IMR-90 (cell line): Measurements from ENCODE around the gene NHLH2. TPM values are rescaled to one million over a fixed set of nuclear protein-coding genes. Genes with fewer than 3 reads are reported as not detected.

Experiments
- ATAC-seq: fragments of 200-7000 bp; cut with Tn5 transposase; 2 replicates; pipeline ENCODE4 v1.9.1; 2020; ENCODE audit warnings: low read depth, mild to moderate bottlenecking, moderate library complexity
- BruUV-seq: library from RNA; stranded (reverse); fragments of 400-500 nt; replicated peaks from 2 replicates; lab custom pipeline; 2021; lab: Mats Ljungman, UMichigan
- CTCF ChIA-PET: fragments of 300-600 bp; formaldehyde crosslinking; extraction: SDS; loops from one replicate; lab custom pipeline; 2021; ENCODE audit warnings: antibody characterized with exemption; lab: Yijun Ruan, JAX
- POLR2A ChIA-PET: fragments of 300-600 bp; sonication (Branson Sonifier 250); formaldehyde crosslinking; loops from one replicate; lab custom pipeline; 2022; ENCODE audit warnings: antibody characterized with exemption; ENCODE audit not compliant: unreplicated experiment; lab: Charles Lee
- DNase-seq: peaks from one replicate; pipeline ENCODE4 v3.0.0; 2013
- H2AFZ ChIP-seq: replicated peaks from 2 replicates; pipeline ENCODE3; 2013; ENCODE audit warnings: low read length, mild to moderate bottlenecking; ENCODE audit not compliant: poor library complexity
- H2AK5ac ChIP-seq: 2 replicates; pipeline ENCODE4 v1.6.1; 2013; ENCODE audit warnings: low read depth, low read length, inconsistent platforms
- H2AK9ac ChIP-seq: replicated peaks from 2 replicates; pipeline ENCODE3; 2013; ENCODE audit warnings: mild to moderate bottlenecking, low read depth, low read length, moderate library complexity; ENCODE audit not compliant: poor library complexity
- H2BK120ac ChIP-seq: 2 replicates; pipeline ENCODE4 v1.6.1; 2013; ENCODE audit warnings: low read depth, low read length, inconsistent platforms
- H2BK15ac ChIP-seq: 3 replicates; pipeline ENCODE4 v1.6.1; 2013; ENCODE audit warnings: low read depth, low read length, inconsistent platforms
- H2BK20ac ChIP-seq: 2 replicates; pipeline ENCODE4 v1.6.1; 2013; ENCODE audit warnings: low read depth, mild to moderate bottlenecking, inconsistent platforms, low read length, moderate library complexity
- H2BK5ac ChIP-seq: 2 replicates; pipeline ENCODE4 v1.6.1; 2013; ENCODE audit warnings: mild to moderate bottlenecking, low read depth, low read length, inconsistent platforms; ENCODE audit not compliant: poor library complexity, severe bottlenecking
- H3K14ac ChIP-seq: replicated peaks from 2 replicates; pipeline ENCODE4 v1.6.1; 2013; ENCODE audit warnings: low read depth, low read length, inconsistent platforms
- H3K18ac ChIP-seq: 2 replicates; pipeline ENCODE4 v1.6.1; 2013; ENCODE audit warnings: low read depth, low read length, control low read depth
- H3K23ac ChIP-seq: 2 replicates; pipeline ENCODE4 v1.6.1; 2013; ENCODE audit warnings: low read depth, low read length, inconsistent platforms
- H3K27ac ChIP-seq: 2 replicates; pipeline ENCODE4 v1.5.1; 2013; ENCODE audit warnings: mild to moderate bottlenecking, control low read depth, low read length; ENCODE audit not compliant: insufficient read depth
- H3K27me3 ChIP-seq: 2 replicates; pipeline ENCODE4 v1.6.1; 2013; ENCODE audit warnings: low read length; ENCODE audit not compliant: control insufficient read depth, insufficient read depth
- H3K36me3 ChIP-seq: 2 replicates; pipeline ENCODE4 v1.6.1; 2013; ENCODE audit warnings: low read length, mixed read lengths; ENCODE audit not compliant: control insufficient read depth, insufficient read depth
- H3K4ac ChIP-seq: 2 replicates; pipeline ENCODE4 v1.6.1; 2013; ENCODE audit warnings: low read depth, low read length, inconsistent platforms
- H3K4me1 ChIP-seq: 2 replicates; pipeline ENCODE4 v1.6.1; 2013; ENCODE audit warnings: low read length, mixed read lengths; ENCODE audit not compliant: control insufficient read depth, insufficient read depth
- H3K4me2 ChIP-seq: 2 replicates; pipeline ENCODE4 v1.6.1; 2013; ENCODE audit warnings: low read depth, mild to moderate bottlenecking, control low read depth, low read length, moderate library complexity
- H3K4me3 ChIP-seq: 2 replicates; pipeline ENCODE4 v1.5.1; 2013; ENCODE audit warnings: low read depth, mild to moderate bottlenecking, control low read depth, low read length, moderate library complexity; ENCODE audit not compliant: insufficient read depth
- H3K56ac ChIP-seq: 2 replicates; pipeline ENCODE4 v1.6.1; 2013; ENCODE audit warnings: low read length, inconsistent platforms; ENCODE audit not compliant: insufficient read depth; ENCODE audit errors: extremely low read depth
- H3K79me1 ChIP-seq, 2 experiments: 2 replicates each; pipeline ENCODE4 v1.6.1; 2013; ENCODE audit warnings: low read length in 2 of 2, inconsistent platforms in 1 of 2, low read depth in 1 of 2
- H3K9ac ChIP-seq: 2 replicates; pipeline ENCODE4 v1.6.1; 2013; ENCODE audit warnings: low read depth, low read length, control low read depth
- H3K9me1 ChIP-seq: 2 replicates; pipeline ENCODE4 v1.6.1; 2013; ENCODE audit warnings: low read length, inconsistent platforms; ENCODE audit not compliant: insufficient read depth
- H3K9me3 ChIP-seq: 2 replicates; pipeline ENCODE4 v1.6.1; 2013; ENCODE audit warnings: low read length; ENCODE audit not compliant: control insufficient read depth, insufficient read depth
- H4K20me1 ChIP-seq: 2 replicates; pipeline ENCODE4 v1.6.1; 2013; ENCODE audit warnings: low read length, inconsistent platforms; ENCODE audit not compliant: insufficient read depth
- H4K5ac ChIP-seq: 2 replicates; pipeline ENCODE4 v1.6.1; 2013; ENCODE audit warnings: mild to moderate bottlenecking, low read depth, low read length, control low read depth
- H4K8ac ChIP-seq, 2 experiments: 2 replicates each; pipeline ENCODE4 v1.6.1; 2013; ENCODE audit warnings: low read depth in 2 of 2, low read length in 2 of 2, control low read depth in 1 of 2, inconsistent platforms in 1 of 2
- H4K91ac ChIP-seq: 2 replicates; pipeline ENCODE4 v1.6.1; 2013; ENCODE audit warnings: low read depth, low read length, inconsistent platforms; ENCODE audit not compliant: insufficient read depth
- BHLHE40 ChIP-seq: fragments of 150-350 bp; IDR thresholded peaks from 2 replicates; pipeline ENCODE4 v1.6.1; 2016; ENCODE audit warnings: mild to moderate bottlenecking, low read depth, low read length
- MXI1 ChIP-seq: IDR thresholded peaks from 2 replicates; pipeline ENCODE4 v1.6.1; 2012; ENCODE audit warnings: low read depth, mild to moderate bottlenecking, low read length, moderate library complexity, borderline replicate concordance
- RCOR1 ChIP-seq: IDR thresholded peaks from 2 replicates; pipeline ENCODE4 v1.6.1; 2012; ENCODE audit warnings: mild to moderate bottlenecking, low read length, improper control_type of control experiment; ENCODE audit not compliant: insufficient replicate concordance
- WGBS, 2 experiments: methylation state at CpG; one replicate each; pipeline versions ENCODE4 v1.1.5 to v1.1.7; 2013; ENCODE audit warnings: missing lambda C conversion rate in 2 of 2; ENCODE audit not compliant: insufficient read length in 1 of 2; ENCODE audit errors: extremely low coverage in 2 of 2; 5-methylcytosine and 5-hydroxymethylcytosine counted together
- dilution Hi-C: fragments of 300-500 bp; cut with HindIII; formaldehyde crosslinking; loops from one replicate; pipeline ENCODE4 v1.14.3; 2018; ENCODE audit warnings: low sequenced_read_pairs; ENCODE audit not compliant: unreplicated experiment
- in situ Hi-C: fragments of 300-500 bp; cut with MboI; formaldehyde crosslinking; loops from 3 replicates; pipeline ENCODE4 v1.14.3; 2019; ENCODE audit warnings: low sequenced_read_pairs, inconsistent platforms, mixed read lengths
- intact Hi-C: fragments of 100-400 bp; cut with micrococcal nuclease; formaldehyde crosslinking; loops from 2 replicates; pipeline ENCODE4 v1.10.0; 2022
- polyA plus RNA-seq, 3 experiments: library from polyadenylated mRNA; depleted of rRNA; stranded (reverse); fragments of >200 nt; gene quantifications; 2 replicates each; pipeline ENCODE4 v1.2.3, GENCODE V29; 2012; ENCODE audit warnings: low replicate concordance in 1 of 3
- total RNA-seq: library from RNA; depleted of rRNA; stranded (reverse); fragments of >200 nt; gene quantifications from 2 replicates; pipeline ENCODE4 v1.2.3, GENCODE V29; 2012
- TF ChIP-seq, protein P1 (sequence below): fragments of 150-350 bp; IDR thresholded peaks from 2 replicates; pipeline ENCODE4 v1.6.1; 2016; ENCODE audit warnings: low read depth, mild to moderate bottlenecking, low read length, moderate library complexity, borderline replicate concordance

The NHLH2 gene
- total and polyA plus RNA-seq, 2 of the 4 experiments (the other 2 are of a cell fraction), result not detected

- H3K9me3 ChIP-seq, result no peaks in the 10 kb centered on the region
- no peak overlapping the region for H4K91ac ChIP-seq
- no peak overlapping the region for H3K14ac ChIP-seq
- no peak overlapping the region for H3K4me2 ChIP-seq
- intact Hi-C loops (no loop called here), dilution Hi-C loops (no loop called here), in situ Hi-C loops (no loop called here)
- H3K27ac ChIP-seq, result no peak overlapping the region
- H2BK5ac ChIP-seq, result no peak overlapping the region
- POLR2A ChIA-PET, result no interaction called here
- H2BK15ac ChIP-seq, result no peak overlapping the region
- no peak overlapping the region for H3K18ac ChIP-seq
- CTCF ChIA-PET, result no interaction called here
- no peak overlapping the region for H3K9ac ChIP-seq
- no peaks in the 10 kb centered on the region for H3K79me1 ChIP-seq
- H2AK9ac ChIP-seq, result no peak overlapping the region
- H3K27me3 ChIP-seq, result no peaks in the 10 kb centered on the region
- H3K56ac ChIP-seq, result no peak overlapping the region
- H3K36me3 ChIP-seq, result no peaks in the 10 kb centered on the region
- no TSS peak for BruUV-seq
- H3K4me3 ChIP-seq, result no peak overlapping the region
- no peak overlapping the region for H4K8ac ChIP-seq
- H2BK120ac ChIP-seq, result no peak overlapping the region
- no peak overlapping the region for H4K5ac ChIP-seq
- H3K23ac ChIP-seq, result no peak overlapping the region
- TF ChIP-seq BHLHE40 (no peak), MXI1 (no peak), RCOR1 (no peak)
- TF ChIP-seq, protein P1, sequence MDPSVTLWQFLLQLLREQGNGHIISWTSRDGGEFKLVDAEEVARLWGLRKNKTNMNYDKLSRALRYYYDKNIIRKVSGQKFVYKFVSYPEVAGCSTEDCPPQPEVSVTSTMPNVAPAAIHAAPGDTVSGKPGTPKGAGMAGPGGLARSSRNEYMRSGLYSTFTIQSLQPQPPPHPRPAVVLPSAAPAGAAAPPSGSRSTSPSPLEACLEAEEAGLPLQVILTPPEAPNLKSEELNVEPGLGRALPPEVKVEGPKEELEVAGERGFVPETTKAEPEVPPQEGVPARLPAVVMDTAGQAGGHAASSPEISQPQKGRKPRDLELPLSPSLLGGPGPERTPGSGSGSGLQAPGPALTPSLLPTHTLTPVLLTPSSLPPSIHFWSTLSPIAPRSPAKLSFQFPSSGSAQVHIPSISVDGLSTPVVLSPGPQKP, result no peak
- DNase-seq (no peak), ATAC-seq (no peak)
- H3K4ac ChIP-seq, result no peak overlapping the region
- H2AK5ac ChIP-seq, result no peak overlapping the region
- H3K9me1 ChIP-seq, result no peaks in the 10 kb centered on the region
- no peaks in the 10 kb centered on the region for H3K4me1 ChIP-seq
- H4K20me1 ChIP-seq, result no peaks in the 10 kb centered on the region
- WGBS, 2 experiments, result no CpG with 5 or more reads among the region's 2 CpGs
- H2AFZ ChIP-seq, result no peak overlapping the region
- no peak overlapping the region for H2BK20ac ChIP-seq
Observed at GRCh38 chr1:115888976-115889375, 48.0 kb upstream of the NHLH2 start.
